Stimulated activated CD4-positive, alpha-beta T cell treated with anti-CD3 and anti-CD28 coated beads, TNF-alpha, amount 100 ng/mL, for 48 hours (primary cell): ENCODE measurements around the gene IQUB.
"Not testable (repeated sequence)": the region's sequence is repeated elsewhere in the genome, so short reads cannot be mapped to it uniquely, and the experiment has no call there.

Experiments used
- DNase-seq, 3 donors: peaks; one replicate each; pipeline ENCODE4 v3.0.0-alpha.2; 2020; ENCODE audit warnings: low read depth in 3 of 3

Gene IQUB

GRCh38 chr7:123492485-123492884, 41.9 kb downstream of the IQUB start:
- no peak for DNase-seq

DNA sequence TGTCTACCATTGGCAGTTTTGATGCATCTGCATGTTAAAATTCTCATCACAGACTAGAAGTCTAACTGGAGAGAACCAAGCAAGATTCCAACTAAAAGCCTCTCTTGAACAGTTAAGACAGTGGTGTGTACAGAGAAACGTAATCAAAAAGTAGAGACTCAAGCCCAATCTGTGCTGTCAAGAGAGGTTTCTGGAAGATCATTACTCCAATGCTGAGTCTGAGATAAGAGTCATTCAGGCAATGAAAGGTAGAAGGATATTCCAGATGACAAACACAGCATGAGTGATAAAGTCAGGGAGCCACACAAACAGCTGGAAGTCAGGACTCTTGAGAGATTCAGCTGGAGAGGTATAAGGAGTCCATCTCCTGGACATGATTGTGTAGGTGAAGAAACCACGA, 48.7 kb downstream of the IQUB start:
- DNase-seq: no peak

DNA sequence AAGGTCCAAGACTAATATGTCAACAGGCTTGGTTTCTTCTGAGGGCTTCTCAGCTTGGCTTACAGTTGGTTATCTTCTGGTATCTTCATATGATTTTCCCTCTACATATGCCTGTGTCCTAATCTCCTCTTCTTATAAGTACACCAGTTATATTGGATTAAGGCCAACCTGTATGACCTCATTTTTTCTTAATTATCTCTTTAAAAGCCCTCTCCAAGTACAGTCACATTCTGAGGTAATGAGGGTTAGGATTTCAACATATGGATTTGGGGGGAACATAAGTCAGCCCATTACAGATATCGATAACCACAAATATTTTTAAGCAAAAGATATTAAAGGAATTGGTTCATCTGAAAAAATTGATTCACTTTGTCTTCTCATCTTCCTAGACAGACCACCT, 49.2 kb downstream of the IQUB start:
- no peak for DNase-seq

DNA sequence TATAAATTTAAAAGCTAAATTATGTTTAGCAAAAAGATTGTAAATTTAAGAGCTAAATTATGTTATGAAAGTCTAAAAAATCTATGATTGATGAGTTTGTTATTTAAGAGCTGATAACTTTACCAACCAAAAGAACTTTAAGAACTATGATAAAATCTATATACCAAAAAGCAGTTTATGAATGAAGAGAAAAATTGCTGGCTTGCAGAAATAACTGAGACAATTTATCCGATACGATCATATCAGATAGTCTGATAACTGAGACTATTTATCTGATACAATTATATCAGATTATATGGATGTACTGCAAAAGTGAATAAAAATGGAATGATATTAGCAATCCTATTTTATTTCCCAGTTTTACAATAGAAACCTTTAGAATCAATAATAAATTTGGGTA, 50.2 kb downstream of the IQUB start:
- DNase-seq: no peak

DNA sequence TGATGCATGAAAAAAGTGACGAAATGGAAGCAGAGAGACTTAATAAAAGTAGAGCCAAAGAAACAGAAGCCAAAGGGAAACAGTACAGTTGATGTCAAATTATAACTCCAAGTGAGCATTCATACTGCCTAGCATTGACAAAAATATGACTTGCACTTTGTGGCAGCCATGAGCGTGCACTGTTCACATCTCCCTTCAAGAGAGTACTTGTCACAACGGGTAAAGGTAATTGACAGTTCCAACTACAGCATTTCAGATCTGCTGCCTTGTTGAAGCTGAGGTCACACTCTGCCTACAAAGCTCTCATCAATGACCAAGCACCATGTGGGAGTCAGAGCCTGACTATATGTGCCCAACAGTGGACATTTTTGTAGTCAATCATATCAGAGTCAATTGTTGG, 54.3 kb downstream of the IQUB start:
- DNase-seq: no peak

- DNase-seq: not testable (repeated sequence)
Measured at GRCh38 chr7:123478056-123478455, 56.3 kb downstream of the IQUB start.

DNA sequence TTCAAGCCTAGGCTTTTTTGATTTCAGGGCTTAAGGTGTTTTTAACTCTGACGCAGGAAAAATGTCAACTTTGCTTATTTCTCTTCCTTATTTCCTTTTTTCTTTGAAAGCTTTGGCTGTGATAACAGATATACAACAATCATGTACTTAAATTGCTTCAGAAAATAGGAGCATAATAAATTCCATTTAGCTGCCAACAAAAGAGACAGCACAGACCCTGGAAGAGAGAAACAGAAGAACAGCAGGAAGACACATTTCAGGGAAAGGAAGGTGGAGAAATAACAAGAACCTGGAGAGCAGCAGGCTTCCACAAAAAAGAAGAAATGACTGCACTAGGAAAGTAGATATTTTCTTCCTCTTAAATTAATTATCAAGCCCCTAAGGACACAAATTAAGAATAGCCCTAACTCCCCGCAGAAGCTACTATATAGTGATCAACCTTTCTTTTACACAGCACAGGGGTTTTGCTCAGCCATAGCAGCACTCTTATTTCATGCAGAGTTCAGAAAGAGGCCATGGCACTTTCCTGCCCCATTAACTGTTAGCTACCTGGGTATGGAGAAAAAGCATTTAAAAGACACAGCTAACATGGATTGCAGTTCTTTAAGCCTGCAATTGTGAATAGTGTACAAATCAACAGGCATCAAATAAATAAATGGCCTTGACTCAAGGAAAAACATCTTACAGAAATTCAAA, 61.5 kb downstream of the IQUB start:
- no peak for DNase-seq

DNA sequence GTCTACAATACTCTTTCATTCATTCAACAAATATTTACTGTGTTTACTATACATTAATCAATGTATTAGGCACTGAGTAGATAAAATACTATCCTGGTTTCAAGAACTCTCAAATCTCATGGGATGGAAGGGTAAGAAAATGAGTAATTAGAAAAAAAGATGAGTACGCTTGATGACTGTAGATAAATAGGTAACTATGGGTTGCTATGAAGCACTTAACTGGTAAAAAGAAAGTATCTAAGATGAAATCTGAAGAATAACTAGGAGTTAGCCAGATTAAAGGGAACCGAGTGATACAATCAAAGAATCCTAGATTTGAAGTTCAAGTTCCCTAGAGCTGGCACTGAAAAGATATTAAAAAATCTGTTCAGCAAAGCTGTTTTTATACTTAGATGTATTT, 62.1 kb downstream of the IQUB start:
- no peak for DNase-seq

- no peak for DNase-seq
Measured at GRCh38 chr7:123468303-123468702, 66.1 kb downstream of the IQUB start.

GRCh38 chr7:123463890-123464289, 70.5 kb downstream of the IQUB start:
- no peak for DNase-seq

- DNase-seq: no peak
Measured at GRCh38 chr7:123460616-123461015, 73.8 kb downstream of the IQUB start.

- no peak for DNase-seq
Measured at GRCh38 chr7:123455965-123456470, 78.4 kb downstream of the IQUB start.

DNA sequence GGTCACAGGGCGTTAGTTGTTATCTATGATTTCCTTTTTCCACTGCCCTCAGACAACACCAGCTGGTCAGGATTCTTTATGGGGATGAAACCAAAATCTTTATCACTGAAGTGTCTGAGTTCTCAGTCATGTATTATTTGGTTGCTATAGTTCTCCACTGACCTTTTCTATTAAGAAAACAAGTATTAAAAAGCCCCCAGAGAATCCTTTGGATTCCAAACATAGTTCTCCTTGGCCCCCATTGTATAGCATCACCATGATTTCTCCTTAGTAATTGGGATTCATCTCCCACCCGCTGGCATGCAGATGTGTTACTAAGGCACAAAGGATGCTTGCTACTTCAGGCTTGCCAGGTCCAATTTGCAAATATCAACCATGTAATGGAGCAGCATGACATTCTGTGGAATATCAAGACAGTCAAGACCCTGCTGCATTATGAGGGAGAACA, 94.3 kb downstream of the IQUB start:
- DNase-seq: no peak

GRCh38 chr7:123439191-123439590, 95.2 kb downstream of the IQUB start:
- no peak for DNase-seq

DNA sequence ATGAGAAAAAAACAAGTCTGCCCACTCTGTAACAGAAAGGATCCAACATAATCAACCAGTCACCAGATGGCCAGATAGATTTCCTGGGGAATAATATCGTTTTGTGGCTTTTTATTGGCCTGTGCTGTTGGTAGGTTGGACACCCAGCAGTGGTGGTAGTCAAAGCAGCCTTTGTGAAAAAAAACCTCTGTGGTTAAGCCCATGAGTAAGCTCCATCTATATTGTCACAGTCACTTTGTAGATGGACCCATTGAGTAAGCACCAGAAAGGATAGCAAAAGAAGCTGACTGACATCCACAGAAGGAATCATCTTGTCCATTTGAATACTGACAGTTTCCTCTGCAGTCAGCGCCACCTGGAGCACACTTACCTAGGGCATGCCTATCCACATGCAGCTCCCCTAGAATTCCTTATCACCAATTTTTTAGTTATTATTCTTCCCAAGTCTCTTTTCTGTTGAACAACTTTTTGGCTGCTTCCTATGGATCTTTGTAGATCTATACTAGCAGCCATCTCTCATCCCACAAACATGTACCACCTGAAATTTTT, 96.9 kb downstream of the IQUB start:
- DNase-seq: no peak

GRCh38 chr7:123435080-123435700, 99.2 kb downstream of the IQUB start:
- no peak for DNase-seq

DNA sequence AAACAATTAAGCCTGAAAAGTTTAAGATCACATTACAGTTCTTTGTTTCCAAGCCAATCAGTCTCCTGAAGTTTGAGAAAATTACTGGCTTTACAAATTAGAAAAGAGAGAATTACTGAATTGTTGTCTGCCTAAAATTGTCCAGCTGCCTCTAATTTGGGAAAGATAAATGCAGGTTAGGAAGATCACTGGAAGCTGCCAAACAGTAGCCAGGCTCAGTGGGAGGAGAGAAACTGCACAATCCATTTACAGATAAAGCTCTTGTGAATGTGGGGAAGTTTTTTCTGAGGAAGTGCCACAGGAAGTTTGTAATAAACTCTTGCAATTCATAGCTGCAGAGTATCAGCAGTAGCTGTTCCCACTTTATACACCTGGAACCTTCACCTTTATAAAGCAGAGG, 100.7 kb downstream of the IQUB start:
- DNase-seq: no peak

DNA sequence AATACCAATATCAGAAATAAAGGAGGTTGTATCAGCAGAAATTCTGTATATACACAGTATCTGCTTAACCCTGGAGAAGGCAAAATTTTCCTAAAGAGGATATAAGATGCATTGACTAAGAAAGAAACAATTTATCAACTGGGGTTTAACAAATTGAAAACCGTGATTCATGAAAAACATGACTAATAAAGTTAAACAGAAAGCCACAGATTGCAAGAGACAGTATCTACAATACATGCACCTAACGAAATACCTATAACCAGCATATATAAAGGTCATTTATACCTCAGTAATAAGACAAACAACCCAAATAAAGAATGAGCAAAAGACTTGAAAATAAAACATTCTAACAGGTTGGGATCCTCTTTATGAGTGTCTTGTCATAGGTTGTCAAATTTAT, 101.8 kb downstream of the IQUB start:
- DNase-seq: no peak

GRCh38 chr7:123431075-123431614, 103.2 kb downstream of the IQUB start:
- no peak for DNase-seq

GRCh38 chr7:123425246-123425645, 109.1 kb downstream of the IQUB start:
- DNase-seq: no peak

- DNase-seq: no peak
Measured at GRCh38 chr7:123424463-123424862, 109.9 kb downstream of the IQUB start.

DNA sequence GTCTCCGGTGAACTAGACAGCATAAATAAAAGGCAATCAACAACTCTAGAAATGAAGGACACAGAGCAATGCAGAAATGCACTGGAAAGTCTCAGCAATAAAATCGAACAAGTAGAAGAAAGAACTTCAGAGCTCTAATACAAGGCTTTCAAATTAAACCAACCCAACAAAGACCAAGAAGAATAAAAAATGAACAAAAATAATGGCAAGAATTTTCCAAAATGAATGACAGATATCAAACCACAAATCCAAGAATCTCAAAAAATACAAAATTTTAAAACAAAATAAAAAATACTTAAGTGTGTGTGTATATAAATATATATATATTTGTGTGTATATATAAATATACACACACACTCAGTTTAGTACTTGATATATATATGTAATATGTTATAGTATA, 110.8 kb downstream of the IQUB start:
- DNase-seq: no peak

GRCh38 chr7:123417580-123417979, 116.8 kb downstream of the IQUB start:
- no peak for DNase-seq
